ENCODE results near the gene DNAJC18.

DNA sequence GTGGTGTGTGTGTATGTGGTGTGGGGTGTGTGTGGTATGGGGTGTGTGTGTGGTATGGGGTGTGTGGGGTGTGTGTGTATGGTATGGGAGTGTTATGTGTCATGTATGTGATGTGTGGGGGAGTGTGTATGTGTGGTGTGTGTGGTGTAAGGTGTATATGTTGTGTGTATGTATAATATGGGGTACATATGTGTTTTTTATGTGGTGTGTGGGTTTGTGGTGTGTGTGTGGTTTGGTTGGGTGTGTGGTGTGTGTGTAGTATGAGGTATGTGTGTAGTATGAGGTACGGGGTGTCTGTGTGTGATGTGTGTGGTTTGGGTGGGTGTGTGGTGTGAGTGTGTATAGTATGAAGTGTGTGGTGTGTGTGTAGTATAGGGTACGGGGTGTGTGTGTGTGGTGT, 11.9 kb upstream of the DNAJC18 start:
- no peak for TF ChIP-seq POLR2A (IDR thresholded peaks at IDR 0.05; ENCODE audit: low read depth, low read length)
- no peak for TF ChIP-seq SMC3 (IDR thresholded peaks at IDR 0.05; ENCODE audit: low read depth, low read length)
- TF ChIP-seq CHD1 (IDR thresholded peaks at IDR 0.05; ENCODE audit: low read depth, low read length), result no peak
- TF ChIP-seq, protein P1, sequence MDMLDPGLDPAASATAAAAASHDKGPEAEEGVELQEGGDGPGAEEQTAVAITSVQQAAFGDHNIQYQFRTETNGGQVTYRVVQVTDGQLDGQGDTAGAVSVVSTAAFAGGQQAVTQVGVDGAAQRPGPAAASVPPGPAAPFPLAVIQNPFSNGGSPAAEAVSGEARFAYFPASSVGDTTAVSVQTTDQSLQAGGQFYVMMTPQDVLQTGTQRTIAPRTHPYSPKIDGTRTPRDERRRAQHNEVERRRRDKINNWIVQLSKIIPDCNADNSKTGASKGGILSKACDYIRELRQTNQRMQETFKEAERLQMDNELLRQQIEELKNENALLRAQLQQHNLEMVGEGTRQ (IDR thresholded peaks at IDR 0.05; ENCODE audit: low read depth, low read length), result no peak
- no peak for TF ChIP-seq CTCF (conservative IDR thresholded peaks at IDR 0.05; ENCODE audit: low read depth, low read length)
- TF ChIP-seq RAD21 (IDR thresholded peaks at IDR 0.05; ENCODE audit: low read length), result no peak
- no peak for TF ChIP-seq RFX5 (IDR thresholded peaks at IDR 0.05; ENCODE audit: low read depth, low read length)
- no peak for TF ChIP-seq FOS (IDR thresholded peaks at IDR 0.05; ENCODE audit: low read depth, low read length)
- TF ChIP-seq CEBPB (IDR thresholded peaks at IDR 0.05; ENCODE audit: low read depth, low read length), result no peak
- TF ChIP-seq BHLHE40 (IDR thresholded peaks at IDR 0.05; ENCODE audit: low read depth, low read length), result no peak
- TF ChIP-seq MAFK (IDR thresholded peaks at IDR 0.05; ENCODE audit: low read depth, low read length), result no peak
